WTC11 (cell line): ENCODE measurements around the gene PIP4K2B. TPM values are rescaled to one million over a fixed set of nuclear protein-coding genes. Genes with fewer than 3 reads are reported as not detected.

Experiments used
- ATAC-seq: fragments of 200-7000 bp; cut with Tn5 transposase; 2 replicates; pipeline ENCODE4 v1.10.0; 2021; ENCODE audit warnings: mild to moderate bottlenecking, moderate library complexity
- CTCF ChIA-PET: fragments of 300-600 bp; sonication (Branson Sonifier 250); formaldehyde crosslinking; loops from one replicate; lab custom pipeline; 2021; ENCODE audit warnings: antibody characterized with exemption; lab: Charles Lee
- POLR2A ChIA-PET: fragments of 350-600 bp; sonication (Branson Sonifier 250); formaldehyde crosslinking; loops from one replicate; lab custom pipeline; 2021; ENCODE audit warnings: antibody characterized with exemption; lab: Charles Lee
- DNase-seq: peaks from one replicate; pipeline ENCODE4 v3.0.0; 2021; ENCODE audit warnings: low spot score
- H3K27ac Mint-ChIP-seq: 2 replicates; pipeline ENCODE4 v1.8.0; 2021; ENCODE audit warnings: mixed read lengths
- H3K27me3 Mint-ChIP-seq: 2 replicates; pipeline ENCODE4 v1.8.0; 2021; ENCODE audit warnings: low read depth, mild to moderate bottlenecking, moderate library complexity, mixed read lengths
- H3K36me3 Mint-ChIP-seq: 2 replicates; pipeline ENCODE4 v1.8.0; 2021; ENCODE audit warnings: mixed read lengths
- H3K4me1 Mint-ChIP-seq: 2 replicates; pipeline ENCODE4 v1.8.0; 2022; ENCODE audit warnings: mixed read lengths
- H3K4me3 Mint-ChIP-seq: 2 replicates; pipeline ENCODE4 v1.8.0; 2021; ENCODE audit warnings: mild to moderate bottlenecking, moderate library complexity, mixed read lengths
- H3K9me3 Mint-ChIP-seq: 2 replicates; pipeline ENCODE4 v1.8.0; 2021; ENCODE audit warnings: mixed read lengths
- ATF1 ChIP-seq: sonication (generic); formaldehyde crosslinking; IDR thresholded peaks from 2 replicates; pipeline ENCODE4 v1.8.1; 2023; ENCODE audit warnings: mild to moderate bottlenecking, moderate library complexity, missing genetic modification reagents
- CBFB ChIP-seq: sonication (generic); formaldehyde crosslinking; IDR thresholded peaks from 2 replicates; pipeline ENCODE4 v1.8.1; 2022; ENCODE audit warnings: mild to moderate bottlenecking, low read depth, missing genetic modification reagents
- CREB1 ChIP-seq: sonication (generic); formaldehyde crosslinking; IDR thresholded peaks from 2 replicates; pipeline ENCODE4 v1.8.0; 2023; ENCODE audit warnings: mild to moderate bottlenecking, missing genetic modification reagents
- CREM ChIP-seq: sonication (generic); formaldehyde crosslinking; IDR thresholded peaks from 2 replicates; pipeline ENCODE4 v1.8.1; 2022; ENCODE audit warnings: mild to moderate bottlenecking, missing genetic modification reagents, moderate library complexity
- ERG ChIP-seq: fragments of 250-450 bp; sonication (Bioruptor Pico); IDR thresholded peaks from 2 replicates; pipeline ENCODE4 v1.8.0; 2021; ENCODE audit warnings: mild to moderate bottlenecking
- GABPB1 ChIP-seq: sonication (generic); formaldehyde crosslinking; IDR thresholded peaks from 2 replicates; pipeline ENCODE4 v1.8.1; 2023; ENCODE audit warnings: mild to moderate bottlenecking, missing genetic modification reagents
- HMGA2 ChIP-seq: fragments of 250-450 bp; sonication (Bioruptor Pico); IDR thresholded peaks from 2 replicates; pipeline ENCODE4 v1.4.0; 2021; ENCODE audit warnings: mild to moderate bottlenecking, moderate library complexity
- IRF2 ChIP-seq: sonication (generic); formaldehyde crosslinking; IDR thresholded peaks from 2 replicates; pipeline ENCODE4 v1.8.0; 2022; ENCODE audit warnings: low read depth, missing genetic modification reagents, borderline replicate concordance
- JUN ChIP-seq: sonication (generic); formaldehyde crosslinking; IDR thresholded peaks from 2 replicates; pipeline ENCODE4 v1.8.0; 2023; ENCODE audit warnings: mild to moderate bottlenecking, missing genetic modification reagents
- MLX ChIP-seq: sonication (generic); formaldehyde crosslinking; IDR thresholded peaks from 2 replicates; pipeline ENCODE4 v1.8.1; 2023; ENCODE audit warnings: mild to moderate bottlenecking, missing genetic modification reagents, moderate library complexity
- MYBL2 ChIP-seq: sonication (generic); formaldehyde crosslinking; IDR thresholded peaks from 2 replicates; pipeline ENCODE4 v1.8.1; 2023; ENCODE audit warnings: mild to moderate bottlenecking, moderate library complexity, missing genetic modification reagents
- NFE2L1 ChIP-seq: sonication (generic); formaldehyde crosslinking; IDR thresholded peaks from 2 replicates; pipeline ENCODE4 v1.8.1; 2023; ENCODE audit warnings: missing genetic modification reagents
- NFYB ChIP-seq: sonication (generic); formaldehyde crosslinking; conservative IDR thresholded peaks from 2 replicates; pipeline ENCODE4 v1.8.0; 2022; ENCODE audit warnings: low read depth, missing genetic modification reagents
- NR1H2 ChIP-seq: sonication (generic); formaldehyde crosslinking; IDR thresholded peaks from 2 replicates; pipeline ENCODE4 v1.9.0; 2021; ENCODE audit warnings: mild to moderate bottlenecking, moderate library complexity, missing genetic modification reagents
- NR2C2 ChIP-seq: sonication (generic); formaldehyde crosslinking; IDR thresholded peaks from 2 replicates; pipeline ENCODE4 v1.8.0; 2022; ENCODE audit warnings: mild to moderate bottlenecking, missing genetic modification reagents
- NR3C1 ChIP-seq: sonication (generic); formaldehyde crosslinking; conservative IDR thresholded peaks from 2 replicates; pipeline ENCODE4 v1.8.1; 2023; ENCODE audit warnings: low read depth, mild to moderate bottlenecking, missing genetic modification reagents
- RORB ChIP-seq: fragments of 250-450 bp; sonication (Bioruptor Pico); IDR thresholded peaks from 2 replicates; pipeline ENCODE4 v1.9.0; 2021; ENCODE audit warnings: mild to moderate bottlenecking
- TCF7 ChIP-seq: sonication (generic); formaldehyde crosslinking; IDR thresholded peaks from 2 replicates; pipeline ENCODE4 v1.8.0; 2022; ENCODE audit warnings: mild to moderate bottlenecking, low read depth, missing genetic modification reagents, moderate library complexity
- TEAD1 ChIP-seq: sonication (generic); formaldehyde crosslinking; IDR thresholded peaks from 2 replicates; pipeline ENCODE4 v1.8.0; 2022; ENCODE audit warnings: mild to moderate bottlenecking, missing genetic modification reagents
- USF1 ChIP-seq: sonication (generic); formaldehyde crosslinking; IDR thresholded peaks from 2 replicates; pipeline ENCODE4 v1.8.0; 2022; ENCODE audit warnings: mild to moderate bottlenecking, missing genetic modification reagents
- USF2 ChIP-seq: sonication (generic); formaldehyde crosslinking; IDR thresholded peaks from 2 replicates; pipeline ENCODE4 v1.8.1; 2023; ENCODE audit warnings: mild to moderate bottlenecking, missing genetic modification reagents, moderate library complexity
- ZNF121 ChIP-seq: sonication (generic); formaldehyde crosslinking; IDR thresholded peaks from 2 replicates; pipeline ENCODE4 v1.8.0; 2023; ENCODE audit warnings: missing genetic modification reagents
- ZNF138 ChIP-seq: sonication (generic); formaldehyde crosslinking; conservative IDR thresholded peaks from 2 replicates; pipeline ENCODE4 v1.8.1; 2022; ENCODE audit warnings: mild to moderate bottlenecking, moderate library complexity, missing genetic modification reagents
- ZNF232 ChIP-seq: sonication (generic); formaldehyde crosslinking; IDR thresholded peaks from 2 replicates; pipeline ENCODE4 v1.8.0; 2022; ENCODE audit warnings: mild to moderate bottlenecking, missing genetic modification reagents
- total RNA-seq: library from RNA; stranded (reverse); gene quantifications from 3 replicates; pipeline ENCODE4 v1.2.3, GENCODE V29; 2021
- TF ChIP-seq, protein P1 (sequence below): sonication (generic); formaldehyde crosslinking; IDR thresholded peaks from 2 replicates; pipeline ENCODE4 v1.8.0; 2023; ENCODE audit warnings: missing genetic modification reagents, mild to moderate bottlenecking, borderline replicate concordance
- TF ChIP-seq, protein P2 (sequence below): sonication (generic); formaldehyde crosslinking; IDR thresholded peaks from 2 replicates; pipeline ENCODE4 v1.8.1; 2023; ENCODE audit warnings: mild to moderate bottlenecking, missing genetic modification reagents

PIP4K2B gene
- total RNA-seq, 1 experiment from 2014 or later: 61.9 TPM

DNA sequence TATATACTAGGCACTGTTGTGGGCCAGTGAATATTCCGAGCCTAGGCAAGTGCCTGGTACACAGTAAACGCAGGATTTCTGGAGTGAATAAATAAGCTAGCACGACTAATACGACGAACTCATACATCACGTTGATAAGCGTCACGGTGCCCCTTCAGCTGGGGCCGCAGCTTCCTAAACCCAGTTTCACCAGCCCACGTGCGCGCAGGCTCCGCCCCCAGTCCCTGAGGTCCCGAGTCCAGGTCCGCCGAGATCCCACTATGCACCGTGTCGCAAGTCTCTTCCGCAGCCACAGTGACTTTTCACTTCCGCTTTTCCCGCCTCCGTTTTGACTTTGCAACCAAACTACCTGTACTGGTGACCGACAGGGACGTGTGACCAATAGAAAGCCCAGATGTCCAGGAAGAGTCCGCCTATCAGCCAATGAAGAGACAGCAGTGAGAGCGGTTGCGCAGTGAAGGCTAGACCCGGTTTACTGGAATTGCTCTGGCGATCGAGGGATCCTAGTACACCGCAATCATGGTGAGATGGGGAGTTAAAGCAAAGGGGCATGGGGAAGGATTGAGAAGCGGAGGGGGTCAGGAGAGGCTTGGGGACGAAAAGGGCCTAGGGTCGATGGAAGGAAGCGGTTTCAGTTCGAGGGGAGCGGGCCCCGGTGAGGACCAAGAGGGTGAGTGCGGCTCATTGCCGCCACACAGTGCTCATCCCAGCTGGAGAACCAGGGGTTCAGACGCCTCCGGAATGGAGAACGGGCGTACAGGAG, 46.9 kb downstream of the PIP4K2B start, which contains the start of gene PSMB3 (continued):
- TF ChIP-seq MLX: no peak
- TF ChIP-seq TEAD1: peak; percentile 45
- peak; percentile 80 for TF ChIP-seq CREM
- TF ChIP-seq NFYB (CRISPR knock-in tag): peak; percentile 98
- TF ChIP-seq JUN (CRISPR knock-in tag): 0 out of 2 replicates have a peak, but pooled peaks have one; percentile 11
- TF ChIP-seq TCF7: peak; percentile 60; the same call in 1 of the 2 replicates
- TF ChIP-seq USF1: peak; percentile 88
- TF ChIP-seq ZNF121 (CRISPR knock-in tag): 0 out of 2 replicates have a peak, but pooled peaks have one; percentile 25
- TF ChIP-seq, protein P1, sequence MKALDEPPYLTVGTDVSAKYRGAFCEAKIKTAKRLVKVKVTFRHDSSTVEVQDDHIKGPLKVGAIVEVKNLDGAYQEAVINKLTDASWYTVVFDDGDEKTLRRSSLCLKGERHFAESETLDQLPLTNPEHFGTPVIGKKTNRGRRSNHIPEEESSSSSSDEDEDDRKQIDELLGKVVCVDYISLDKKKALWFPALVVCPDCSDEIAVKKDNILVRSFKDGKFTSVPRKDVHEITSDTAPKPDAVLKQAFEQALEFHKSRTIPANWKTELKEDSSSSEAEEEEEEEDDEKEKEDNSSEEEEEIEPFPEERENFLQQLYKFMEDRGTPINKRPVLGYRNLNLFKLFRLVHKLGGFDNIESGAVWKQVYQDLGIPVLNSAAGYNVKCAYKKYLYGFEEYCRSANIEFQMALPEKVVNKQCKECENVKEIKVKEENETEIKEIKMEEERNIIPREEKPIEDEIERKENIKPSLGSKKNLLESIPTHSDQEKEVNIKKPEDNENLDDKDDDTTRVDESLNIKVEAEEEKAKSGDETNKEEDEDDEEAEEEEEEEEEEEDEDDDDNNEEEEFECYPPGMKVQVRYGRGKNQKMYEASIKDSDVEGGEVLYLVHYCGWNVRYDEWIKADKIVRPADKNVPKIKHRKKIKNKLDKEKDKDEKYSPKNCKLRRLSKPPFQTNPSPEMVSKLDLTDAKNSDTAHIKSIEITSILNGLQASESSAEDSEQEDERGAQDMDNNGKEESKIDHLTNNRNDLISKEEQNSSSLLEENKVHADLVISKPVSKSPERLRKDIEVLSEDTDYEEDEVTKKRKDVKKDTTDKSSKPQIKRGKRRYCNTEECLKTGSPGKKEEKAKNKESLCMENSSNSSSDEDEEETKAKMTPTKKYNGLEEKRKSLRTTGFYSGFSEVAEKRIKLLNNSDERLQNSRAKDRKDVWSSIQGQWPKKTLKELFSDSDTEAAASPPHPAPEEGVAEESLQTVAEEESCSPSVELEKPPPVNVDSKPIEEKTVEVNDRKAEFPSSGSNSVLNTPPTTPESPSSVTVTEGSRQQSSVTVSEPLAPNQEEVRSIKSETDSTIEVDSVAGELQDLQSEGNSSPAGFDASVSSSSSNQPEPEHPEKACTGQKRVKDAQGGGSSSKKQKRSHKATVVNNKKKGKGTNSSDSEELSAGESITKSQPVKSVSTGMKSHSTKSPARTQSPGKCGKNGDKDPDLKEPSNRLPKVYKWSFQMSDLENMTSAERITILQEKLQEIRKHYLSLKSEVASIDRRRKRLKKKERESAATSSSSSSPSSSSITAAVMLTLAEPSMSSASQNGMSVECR: peak; percentile 73

- Mint-ChIP-seq H3K9me3 (no peaks in the 10 kb centered on the region), H3K4me3 (peak overlapping the region; percentile 97), H3K27ac (peak overlapping the region; percentile 96), H3K4me1 (peaks cover 16% of the 10 kb centered on the region), H3K36me3 (peaks cover 23% of the 10 kb centered on the region), H3K27me3 (peaks cover 2% of the 10 kb centered on the region)
- ATAC-seq (peak; percentile 4), DNase-seq (peak; percentile 85)
- ChIA-PET CTCF (interaction anchor here (0.9 to 4.4 kb wide), 7 partner anchors 10 to 423 kb away, joined by 3 to 45 read pairs (median 4); no protein-coding TSS in a partner anchor), POLR2A (interaction anchor here (0.5 to 1.0 kb wide), 2 partner anchors 102 to 343 kb away, joined by 3 read pairs; partner anchors contain the start of gene RPL23)
- no peak for TF ChIP-seq RORB (CRISPR knock-in tag)
- TF ChIP-seq ATF1: no peak
- 0 out of 2 replicates have a peak, but pooled peaks have one; percentile 19 for TF ChIP-seq CREB1
- TF ChIP-seq NR2C2 (CRISPR knock-in tag): no peak
- TF ChIP-seq CBFB (CRISPR knock-in tag): peak; percentile 53; the same call in 1 of the 2 replicates
- no peak for TF ChIP-seq TEAD1
- no peak for TF ChIP-seq MYBL2 (CRISPR knock-in tag)
- no peak for TF ChIP-seq NFE2L1 (CRISPR knock-in tag)
- no peak for TF ChIP-seq USF1
- TF ChIP-seq IRF2: no peak
- TF ChIP-seq ERG (CRISPR knock-in tag): no peak
- TF ChIP-seq, protein P2, sequence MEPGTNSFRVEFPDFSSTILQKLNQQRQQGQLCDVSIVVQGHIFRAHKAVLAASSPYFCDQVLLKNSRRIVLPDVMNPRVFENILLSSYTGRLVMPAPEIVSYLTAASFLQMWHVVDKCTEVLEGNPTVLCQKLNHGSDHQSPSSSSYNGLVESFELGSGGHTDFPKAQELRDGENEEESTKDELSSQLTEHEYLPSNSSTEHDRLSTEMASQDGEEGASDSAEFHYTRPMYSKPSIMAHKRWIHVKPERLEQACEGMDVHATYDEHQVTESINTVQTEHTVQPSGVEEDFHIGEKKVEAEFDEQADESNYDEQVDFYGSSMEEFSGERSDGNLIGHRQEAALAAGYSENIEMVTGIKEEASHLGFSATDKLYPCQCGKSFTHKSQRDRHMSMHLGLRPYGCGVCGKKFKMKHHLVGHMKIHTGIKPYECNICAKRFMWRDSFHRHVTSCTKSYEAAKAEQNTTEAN: no peak
- no peak for TF ChIP-seq NR1H2 (CRISPR knock-in tag)
- TF ChIP-seq HMGA2 (CRISPR knock-in tag): no peak
- peak; percentile 69 for TF ChIP-seq GABPB1 (CRISPR knock-in tag)
- TF ChIP-seq USF2 (CRISPR knock-in tag): 0 out of 2 replicates have a peak, but pooled peaks have one; percentile 26
- no peak for TF ChIP-seq ZNF138 (CRISPR knock-in tag)
- TF ChIP-seq NR3C1: no peak
- TF ChIP-seq ZNF232 (CRISPR knock-in tag): peak; percentile 64; the same call in 1 of the 2 replicates
These were observed 47.5 kb downstream of the PIP4K2B start for GRCh38 chr17:38751808-38752307.
